PC-9 (cell line): ENCODE measurements around the gene KRT4. TPM values are rescaled to one million over a fixed set of nuclear protein-coding genes. Genes with fewer than 3 reads are reported as not detected.

Source experiments
- BruUV-seq: library from RNA; stranded (reverse); fragments of 400-500 nt; replicated peaks from 2 replicates; lab custom pipeline; 2021; lab: Mats Ljungman, UMichigan
- CTCF ChIA-PET: fragments of 300-600 bp; sonication (Branson Sonifier 250); formaldehyde crosslinking; loops from one replicate; lab custom pipeline; 2022; ENCODE audit warnings: antibody characterized with exemption; lab: Charles Lee
- POLR2A ChIA-PET: fragments of 300-600 bp; sonication (Branson Sonifier 250); formaldehyde crosslinking; loops from one replicate; lab custom pipeline; 2022; ENCODE audit warnings: antibody characterized with exemption; ENCODE audit not compliant: unreplicated experiment; lab: Charles Lee
- DNase-seq, 2 experiments: peaks; one replicate each; pipeline versions ENCODE4 v3.0.0 to v3.0.0-alpha.2; 2015 to 2022; ENCODE audit warnings: mixed read lengths in 1 of 2
- H2AFZ ChIP-seq: fragments of 200-600 bp; sonication (generic); 2 replicates; pipeline ENCODE4 v1.8.1; 2017; ENCODE audit warnings: antibody characterized with exemption
- H3F3A ChIP-seq: fragments of 200-600 bp; sonication (generic); 2 replicates; pipeline ENCODE4 v1.8.1; 2017; ENCODE audit warnings: antibody characterized with exemption, mild to moderate bottlenecking, low read depth; ENCODE audit not compliant: insufficient read depth
- H3K27ac ChIP-seq: fragments of 200-600 bp; sonication (generic); 2 replicates; pipeline ENCODE4 v1.6.1; 2016; ENCODE audit warnings: mixed run types
- H3K27me3 ChIP-seq: fragments of 200-600 bp; sonication (generic); 2 replicates; pipeline ENCODE4 v1.6.1; 2016; ENCODE audit warnings: low read depth, mixed run types; ENCODE audit not compliant: insufficient read depth
- H3K36me3 ChIP-seq: fragments of 200-600 bp; sonication (generic); 2 replicates; pipeline ENCODE4 v1.6.1; 2016; ENCODE audit warnings: low read depth, mixed run types
- H3K4me1 ChIP-seq: fragments of 200-600 bp; sonication (generic); replicated peaks from 2 replicates; pipeline ENCODE4 v1.6.1; 2016; ENCODE audit warnings: mixed run types; ENCODE audit not compliant: insufficient read depth
- H3K4me2 ChIP-seq: fragments of 200-600 bp; sonication (generic); 2 replicates; pipeline ENCODE4 v1.6.1; 2017; ENCODE audit warnings: mixed run types
- H3K4me3 ChIP-seq: fragments of 200-600 bp; sonication (generic); 2 replicates; pipeline ENCODE4 v1.6.1; 2016; ENCODE audit warnings: mixed run types
- H3K79me2 ChIP-seq: fragments of 200-600 bp; sonication (generic); 2 replicates; pipeline ENCODE4 v1.6.1; 2017; ENCODE audit warnings: low read depth, mixed run types
- H3K9me2 ChIP-seq: fragments of 200-600 bp; sonication (generic); 2 replicates; pipeline ENCODE4 v1.8.1; 2017; ENCODE audit warnings: mild to moderate bottlenecking; ENCODE audit not compliant: insufficient read depth
- H3K9me3 ChIP-seq: fragments of 200-600 bp; sonication (generic); 2 replicates; pipeline ENCODE4 v1.8.1; 2016; ENCODE audit warnings: low read depth; ENCODE audit not compliant: insufficient read depth
- H4K20me1 ChIP-seq: fragments of 200-600 bp; sonication (generic); 2 replicates; pipeline ENCODE4 v1.8.1; 2017; ENCODE audit not compliant: insufficient read depth
- EZH2 ChIP-seq: fragments of 200-600 bp; sonication (generic); IDR thresholded peaks from 2 replicates; pipeline ENCODE4 v1.8.0; 2017; ENCODE audit warnings: antibody characterized with exemption, low read depth
- intact Hi-C: fragments of 100-400 bp; cut with micrococcal nuclease; formaldehyde crosslinking; loops from one replicate; pipeline ENCODE4 v1.10.0; 2022; ENCODE audit not compliant: unreplicated experiment
- total RNA-seq: library from RNA; stranded (reverse); gene quantifications from 2 replicates; pipeline ENCODE4 v1.2.3, GENCODE V29; 2021
- TF ChIP-seq, protein P1 (sequence below): fragments of 200-600 bp; sonication (generic); conservative IDR thresholded peaks from 2 replicates; pipeline ENCODE4 v1.6.1; 2017; ENCODE audit warnings: mixed run types, antibody characterized with exemption, mild to moderate bottlenecking, moderate library complexity

Gene KRT4
- total RNA-seq, 1 experiment from 2014 or later: 3.0 TPM

- no peak overlapping the region for H3K27ac ChIP-seq
- H3K4me2 ChIP-seq: no peak overlapping the region
- no peaks in the 10 kb centered on the region; the same call in 1 of the 2 replicates for H3K27me3 ChIP-seq
- no peak overlapping the region for H3K4me3 ChIP-seq
- H3K4me1 ChIP-seq: peaks cover 10% of the 10 kb centered on the region
- H3F3A ChIP-seq: peaks cover 4% of the 10 kb centered on the region; the same call in 1 of the 2 replicates
- no peak overlapping the region for H2AFZ ChIP-seq
- no peaks in the 10 kb centered on the region for H3K79me2 ChIP-seq
- H3K9me2 ChIP-seq: no peaks in the 10 kb centered on the region
- TF ChIP-seq, protein P1, sequence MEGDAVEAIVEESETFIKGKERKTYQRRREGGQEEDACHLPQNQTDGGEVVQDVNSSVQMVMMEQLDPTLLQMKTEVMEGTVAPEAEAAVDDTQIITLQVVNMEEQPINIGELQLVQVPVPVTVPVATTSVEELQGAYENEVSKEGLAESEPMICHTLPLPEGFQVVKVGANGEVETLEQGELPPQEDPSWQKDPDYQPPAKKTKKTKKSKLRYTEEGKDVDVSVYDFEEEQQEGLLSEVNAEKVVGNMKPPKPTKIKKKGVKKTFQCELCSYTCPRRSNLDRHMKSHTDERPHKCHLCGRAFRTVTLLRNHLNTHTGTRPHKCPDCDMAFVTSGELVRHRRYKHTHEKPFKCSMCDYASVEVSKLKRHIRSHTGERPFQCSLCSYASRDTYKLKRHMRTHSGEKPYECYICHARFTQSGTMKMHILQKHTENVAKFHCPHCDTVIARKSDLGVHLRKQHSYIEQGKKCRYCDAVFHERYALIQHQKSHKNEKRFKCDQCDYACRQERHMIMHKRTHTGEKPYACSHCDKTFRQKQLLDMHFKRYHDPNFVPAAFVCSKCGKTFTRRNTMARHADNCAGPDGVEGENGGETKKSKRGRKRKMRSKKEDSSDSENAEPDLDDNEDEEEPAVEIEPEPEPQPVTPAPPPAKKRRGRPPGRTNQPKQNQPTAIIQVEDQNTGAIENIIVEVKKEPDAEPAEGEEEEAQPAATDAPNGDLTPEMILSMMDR: no peak
- no peak for TF ChIP-seq EZH2
- intact Hi-C loops: no loop called here
- no TSS peak for BruUV-seq
- DNase-seq: no peak
- H3K36me3 ChIP-seq: no peaks in the 10 kb centered on the region
- H3K9me3 ChIP-seq: no peaks in the 10 kb centered on the region
- ChIA-PET POLR2A (interaction anchor here (0.6 to 0.7 kb wide), 2 partner anchors 132 to 239 kb away, joined by 3 to 8 read pairs; no protein-coding TSS in a partner anchor), CTCF (interaction anchor here (0.6 to 0.7 kb wide), 2 partner anchors 588 to 928 kb away, joined by 8 to 9 read pairs; no protein-coding TSS in a partner anchor)
- H4K20me1 ChIP-seq: no peaks in the 10 kb centered on the region
These were observed 6.0 kb upstream of the KRT4 start for GRCh38 chr12:52819731-52820510.

DNA sequence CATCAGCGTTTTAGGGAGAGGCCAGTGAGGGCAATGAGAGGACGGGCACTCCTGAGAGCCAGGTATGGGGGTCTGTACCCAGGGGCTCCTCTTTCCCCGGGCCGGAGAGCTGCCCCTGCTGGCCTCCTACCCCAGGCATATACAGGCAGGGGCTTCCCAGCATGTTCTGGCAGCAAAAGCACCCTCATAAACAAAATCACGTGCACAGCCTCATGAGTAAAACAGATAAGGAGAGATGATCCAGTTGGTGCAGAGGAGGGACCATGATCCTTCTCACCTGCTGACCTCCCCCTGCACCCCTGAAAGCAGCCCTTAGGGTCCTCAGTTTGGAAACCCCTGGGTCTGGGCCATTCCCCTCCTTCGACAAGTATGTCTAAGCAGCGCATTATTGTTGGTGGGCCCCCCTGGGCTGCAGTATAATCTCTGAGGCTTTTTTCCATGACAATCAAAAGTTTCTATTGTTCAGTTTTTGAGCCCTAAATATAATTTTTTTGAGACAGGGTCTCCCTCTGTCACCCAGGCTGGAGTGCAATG, 5.0 kb upstream of the KRT4 start:
- intact Hi-C loops: no loop called here
- Histone ChIP-seq H3K79me2 (no peaks in the 10 kb centered on the region), H3K4me2 (no peak overlapping the region), H3K27ac (no peak overlapping the region), H3K36me3 (no peaks in the 10 kb centered on the region), H4K20me1 (no peaks in the 10 kb centered on the region), H3K9me3 (no peaks in the 10 kb centered on the region), H3K27me3 (no peaks in the 10 kb centered on the region; the same call in 1 of the 2 replicates), H3K9me2 (no peaks in the 10 kb centered on the region), H3K4me1 (peaks cover 18% of the 10 kb centered on the region), H2AFZ (no peak overlapping the region), H3F3A (peaks cover 4% of the 10 kb centered on the region; the same call in 1 of the 2 replicates), H3K4me3 (no peak overlapping the region)
- no peak for TF ChIP-seq EZH2
- TF ChIP-seq, protein P1: no peak
- ChIA-PET POLR2A (interaction anchor here (0.7 kb wide), 1 partner anchor 11 kb away, joined by 4 read pairs; no protein-coding TSS in a partner anchor), CTCF (no interaction called here)
- no peak for DNase-seq
- BruUV-seq: no TSS peak

- H2AFZ ChIP-seq: no peak overlapping the region
- no peak for DNase-seq
- TF ChIP-seq, protein P1: no peak
- TF ChIP-seq EZH2: no peak
- H3K9me2 ChIP-seq: no peaks in the 10 kb centered on the region
- no TSS peak for BruUV-seq
- H3K27me3 ChIP-seq: no peaks in the 10 kb centered on the region; the same call in 1 of the 2 replicates
- peaks cover 4% of the 10 kb centered on the region; the same call in 1 of the 2 replicates for H3F3A ChIP-seq
- no peaks in the 10 kb centered on the region for H3K9me3 ChIP-seq
- peaks cover 18% of the 10 kb centered on the region for H3K4me1 ChIP-seq
- H3K36me3 ChIP-seq: no peaks in the 10 kb centered on the region
- H3K4me3 ChIP-seq: no peak overlapping the region
- POLR2A ChIA-PET: no interaction called here
- CTCF ChIA-PET: no interaction called here
- H3K27ac ChIP-seq: no peak overlapping the region
- intact Hi-C loops: no loop called here
- no peak overlapping the region for H3K4me2 ChIP-seq
- no peaks in the 10 kb centered on the region for H4K20me1 ChIP-seq
- no peaks in the 10 kb centered on the region for H3K79me2 ChIP-seq
These were observed 4.5 kb upstream of the KRT4 start for GRCh38 chr12:52818388-52818787.
